HCT116 (cell line): ENCODE data around the gene PXDN. TPM values are rescaled to one million over a fixed set of nuclear protein-coding genes. Genes with fewer than 3 reads are reported as not detected.

Experiments used
- ATAC-seq: fragments of 200-7000 bp; cut with Tn5 transposase; 2 replicates; pipeline ENCODE4 v1.9.1; 2020; ENCODE audit warnings: mild to moderate bottlenecking, moderate library complexity
- BruUV-seq: library from RNA; stranded (reverse); fragments of 400-500 nt; replicated peaks from 2 replicates; lab custom pipeline; 2021; lab: Mats Ljungman, UMichigan
- CTCF ChIA-PET: fragments of 300-600 bp; sonication (Branson Sonifier 250); formaldehyde crosslinking; loops from one replicate; lab custom pipeline; 2021; ENCODE audit warnings: antibody characterized with exemption; lab: Charles Lee
- POLR2A ChIA-PET: fragments of 300-600, 350-600 bp; sonication (Branson Sonifier 250); formaldehyde crosslinking; loops from one replicate; lab custom pipeline; 2021; ENCODE audit warnings: antibody characterized with exemption; lab: Charles Lee
- RAD21 ChIA-PET, 2 experiments: fragments of 300-600 bp; sonication (Branson Sonifier 250); formaldehyde crosslinking; loops; one replicate each; lab custom pipeline; 2023; ENCODE audit warnings: low total read pairs in 2 of 2; ENCODE audit not compliant: uncharacterized antibody in 2 of 2, unreplicated experiment in 2 of 2, low non-redundant PET in 1 of 2; lab: Charles Lee
- DNase-seq: peaks from one replicate; pipeline ENCODE4 v3.0.0-alpha.2; 2010; ENCODE audit warnings: low read depth, low spot score
- H2AFZ ChIP-seq: fragments of 200-600 bp; shearing (Covaris generic), sonication (generic); 2 replicates; pipeline ENCODE4 v1.6.1; 2017; ENCODE audit warnings: low read depth, mixed run types, mixed read lengths, antibody characterized with exemption, low read length; ENCODE audit not compliant: poor library complexity, severe bottlenecking
- H3K27ac ChIP-seq: 2 replicates; pipeline ENCODE4 v1.5.1; 2012; ENCODE audit warnings: low read depth, low read length
- H3K27me3 ChIP-seq: fragments of 200-600 bp; sonication (generic); 2 replicates; pipeline ENCODE4 v1.6.1; 2016; ENCODE audit warnings: mixed run types, low read length, mixed read lengths; ENCODE audit not compliant: insufficient read depth
- H3K36me3 ChIP-seq, 2 experiments: fragments of 200-500 bp in 1 of 2; fragments of 200-600 bp in 1 of 2; sonication (Bioruptor generic) in 1 of 2; sonication (generic) in 1 of 2; 2 replicates each; pipeline versions ENCODE4 v1.5.1 to v1.6.1; 2014 to 2016; ENCODE audit warnings: low read length in 2 of 2, inconsistent platforms in 1 of 2, mixed read lengths in 1 of 2, mixed run types in 1 of 2; ENCODE audit not compliant: insufficient read depth in 2 of 2, control insufficient read depth in 1 of 2
- H3K4me1 ChIP-seq, 2 experiments: fragments of 200-600 bp in 1 of 2; sonication (generic) in 1 of 2; 2 replicates each; pipeline versions ENCODE4 v1.5.1 to v1.6.1; 2012 to 2017; ENCODE audit warnings: low read length in 2 of 2, inconsistent platforms in 1 of 2, mild to moderate bottlenecking in 1 of 2, mixed read lengths in 1 of 2, mixed run types in 1 of 2, moderate library complexity in 1 of 2; ENCODE audit not compliant: insufficient read depth in 2 of 2, control insufficient read depth in 1 of 2
- H3K4me2 ChIP-seq: fragments of 200-600 bp; sonication (generic); 2 replicates; pipeline ENCODE4 v1.6.1; 2017; ENCODE audit warnings: mixed run types, low read length, mixed read lengths
- H3K4me3 ChIP-seq, 2 experiments: fragments of 200-600 bp in 1 of 2; sonication (generic) in 1 of 2; replicated peaks in 1 of 2; 2 replicates each; pipeline ENCODE4 v1.5.1; 2011 to 2016; ENCODE audit warnings: low read length in 2 of 2, control low read depth in 1 of 2, low read depth in 1 of 2, mild to moderate bottlenecking in 1 of 2, mixed read lengths in 1 of 2, mixed run types in 1 of 2
- H3K79me2 ChIP-seq: fragments of 200-600 bp; sonication (generic); 2 replicates; pipeline ENCODE4 v1.6.1; 2017; ENCODE audit warnings: mild to moderate bottlenecking, mixed run types, low read length, moderate library complexity, mixed read lengths; ENCODE audit not compliant: insufficient read depth
- H3K9ac ChIP-seq: fragments of 200-600 bp; sonication (generic); 2 replicates; pipeline ENCODE4 v1.6.1; 2016; ENCODE audit warnings: low read length, mixed read lengths
- H3K9me2 ChIP-seq: fragments of 200-600 bp; sonication (generic), shearing (Covaris generic); 2 replicates; pipeline ENCODE4 v1.6.1; 2017; ENCODE audit warnings: mixed run types, mild to moderate bottlenecking, moderate library complexity; ENCODE audit not compliant: insufficient read depth
- H3K9me3 ChIP-seq, 2 experiments: fragments of 200-500 bp in 1 of 2; fragments of 200-600 bp in 1 of 2; sonication (Bioruptor generic) in 1 of 2; sonication (generic) in 1 of 2; 2 replicates each; pipeline ENCODE4 v1.6.1; 2014 to 2017; ENCODE audit warnings: low read length in 2 of 2, mixed read lengths in 2 of 2, inconsistent platforms in 1 of 2, low read depth in 1 of 2, mild to moderate bottlenecking in 1 of 2, mixed run types in 1 of 2, moderate library complexity in 1 of 2; ENCODE audit not compliant: control insufficient read depth in 1 of 2, insufficient read depth in 1 of 2
- H4K20me1 ChIP-seq: fragments of 200-600 bp; sonication (generic), shearing (Covaris generic); 2 replicates; pipeline ENCODE4 v1.6.1; 2017; ENCODE audit warnings: mixed run types, mild to moderate bottlenecking, moderate library complexity; ENCODE audit not compliant: insufficient read depth
- CBX3 ChIP-seq: IDR thresholded peaks from 2 replicates; pipeline ENCODE4 v1.6.1; 2012; ENCODE audit warnings: low read depth
- EGR1 ChIP-seq: IDR thresholded peaks from 2 replicates; pipeline ENCODE4 v1.6.1; 2012; ENCODE audit warnings: low read depth
- EZH2 ChIP-seq: fragments of 200-600 bp; sonication (generic); IDR thresholded peaks from 2 replicates; pipeline ENCODE4 v1.6.1; 2017; ENCODE audit warnings: antibody characterized with exemption, mixed run types
- EZH2phosphoT487 ChIP-seq: fragments of 200-600 bp; IDR thresholded peaks from 2 replicates; pipeline ENCODE4 v1.6.1; 2018; ENCODE audit warnings: antibody characterized with exemption, borderline replicate concordance
- FOSL1 ChIP-seq: IDR thresholded peaks from 2 replicates; pipeline ENCODE4 v1.6.1; 2012; ENCODE audit warnings: low read depth
- JUND ChIP-seq: IDR thresholded peaks from 2 replicates; pipeline ENCODE4 v1.6.1; 2012
- MAX ChIP-seq: IDR thresholded peaks from 2 replicates; pipeline ENCODE4 v1.6.1; 2012
- POLR2AphosphoS5 ChIP-seq: IDR thresholded peaks from 2 replicates; pipeline ENCODE4 v1.6.1; 2011; ENCODE audit warnings: mild to moderate bottlenecking, low read depth, low read length, moderate library complexity
- RAD21 ChIP-seq: IDR thresholded peaks from 2 replicates; pipeline ENCODE4 v1.6.1; 2012; ENCODE audit warnings: low read depth, mild to moderate bottlenecking
- SP1 ChIP-seq: IDR thresholded peaks from 2 replicates; pipeline ENCODE4 v1.6.1; 2012; ENCODE audit warnings: low read depth
- TCF7L2 ChIP-seq: IDR thresholded peaks from 2 replicates; pipeline ENCODE4 v1.7.0; 2011; ENCODE audit warnings: borderline replicate concordance, inconsistent platforms; ENCODE audit not compliant: insufficient read depth, insufficient read length; ENCODE audit errors: extremely low read depth
- ZFX ChIP-seq: fragments of 450-650 bp; IDR thresholded peaks from 2 replicates; pipeline ENCODE4 v1.6.1; 2017
- ZNF274 ChIP-seq: fragments of 200-500 bp; sonication (Bioruptor generic); IDR thresholded peaks from 2 replicates; pipeline ENCODE4 v1.6.1; 2014; ENCODE audit warnings: mild to moderate bottlenecking, low read depth, low read length, inconsistent platforms
- intact Hi-C: fragments of 100-400 bp; cut with micrococcal nuclease; formaldehyde crosslinking; loops from 2 replicates; pipeline ENCODE4 v1.10.0; 2022
- total RNA-seq: library from RNA; stranded (reverse); gene quantifications from one replicate; pipeline ENCODE4 v1.2.1, GENCODE V29; 2021; ENCODE audit not compliant: unreplicated experiment
- TF ChIP-seq, protein P1 (sequence below): IDR thresholded peaks from 2 replicates; pipeline ENCODE4 v1.6.1; 2011; ENCODE audit warnings: mild to moderate bottlenecking, low read length, moderate library complexity; ENCODE audit not compliant: insufficient replicate concordance; ENCODE audit errors: extremely low read depth
- TF ChIP-seq, protein P2 (sequence below): IDR thresholded peaks from 2 replicates; pipeline ENCODE4 v1.6.1; 2012

PXDN gene
- total RNA-seq, 1 experiment from 2014 or later, result 10.7 TPM

DNA sequence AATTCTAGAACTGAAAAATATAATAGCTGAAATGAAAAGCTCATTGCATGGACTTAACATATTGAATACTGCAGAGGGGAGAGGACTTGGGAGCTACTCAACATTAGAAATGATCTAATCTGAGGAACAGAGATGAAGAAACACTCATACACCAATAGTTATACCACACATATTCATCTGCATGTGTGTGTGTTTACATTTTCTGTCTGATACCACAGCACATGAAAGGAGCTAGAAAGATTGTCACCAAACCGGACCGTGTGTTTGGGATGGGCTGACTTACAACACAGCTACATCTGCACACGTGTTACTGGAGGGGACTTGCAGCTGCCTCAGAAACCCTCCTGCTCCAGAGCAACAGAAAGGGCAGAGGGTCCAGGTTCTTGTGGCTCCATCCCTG is 47.8 kb downstream of the PXDN start:
- no peak for ATAC-seq

More for the DNA sequence above, 47.8 kb downstream of the PXDN start:
- no peak overlapping the region for H3K4me3 ChIP-seq
- TF ChIP-seq, protein P1, sequence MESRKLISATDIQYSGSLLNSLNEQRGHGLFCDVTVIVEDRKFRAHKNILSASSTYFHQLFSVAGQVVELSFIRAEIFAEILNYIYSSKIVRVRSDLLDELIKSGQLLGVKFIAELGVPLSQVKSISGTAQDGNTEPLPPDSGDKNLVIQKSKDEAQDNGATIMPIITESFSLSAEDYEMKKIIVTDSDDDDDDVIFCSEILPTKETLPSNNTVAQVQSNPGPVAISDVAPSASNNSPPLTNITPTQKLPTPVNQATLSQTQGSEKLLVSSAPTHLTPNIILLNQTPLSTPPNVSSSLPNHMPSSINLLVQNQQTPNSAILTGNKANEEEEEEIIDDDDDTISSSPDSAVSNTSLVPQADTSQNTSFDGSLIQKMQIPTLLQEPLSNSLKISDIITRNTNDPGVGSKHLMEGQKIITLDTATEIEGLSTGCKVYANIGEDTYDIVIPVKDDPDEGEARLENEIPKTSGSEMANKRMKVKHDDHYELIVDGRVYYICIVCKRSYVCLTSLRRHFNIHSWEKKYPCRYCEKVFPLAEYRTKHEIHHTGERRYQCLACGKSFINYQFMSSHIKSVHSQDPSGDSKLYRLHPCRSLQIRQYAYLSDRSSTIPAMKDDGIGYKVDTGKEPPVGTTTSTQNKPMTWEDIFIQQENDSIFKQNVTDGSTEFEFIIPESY, result no peak
- no peak for TF ChIP-seq FOSL1
- no peak for TF ChIP-seq RAD21
- no peak for TF ChIP-seq EZH2phosphoT487
- TF ChIP-seq CBX3, result no peak
- TF ChIP-seq EZH2, result no peak
- TF ChIP-seq, protein P2, sequence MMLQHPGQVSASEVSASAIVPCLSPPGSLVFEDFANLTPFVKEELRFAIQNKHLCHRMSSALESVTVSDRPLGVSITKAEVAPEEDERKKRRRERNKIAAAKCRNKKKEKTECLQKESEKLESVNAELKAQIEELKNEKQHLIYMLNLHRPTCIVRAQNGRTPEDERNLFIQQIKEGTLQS, result no peak
- TF ChIP-seq ZNF274, result no peak
- no peak for TF ChIP-seq MAX
- no peak for TF ChIP-seq ZFX
- TF ChIP-seq TCF7L2, result no peak
- no peak for TF ChIP-seq POLR2AphosphoS5
- no peak for TF ChIP-seq JUND
- no peak for TF ChIP-seq SP1
- TF ChIP-seq EGR1, result no peak
- TF ChIP-seq, all 23 proteins: peak for 0
- Histone ChIP-seq H4K20me1 (no peaks in the 10 kb centered on the region), H3K27ac (no peak overlapping the region), H3K4me1 (no peaks in the 10 kb centered on the region; a peak in 1 of 4 replicates), H3K9me2 (no peaks in the 10 kb centered on the region), H3K9ac (no peak overlapping the region), H3K27me3 (0 out of 2 replicates have a peak, but pooled peaks cover 4% of the 10 kb centered on the region), H3K9me3 (no peaks in the 10 kb centered on the region), H3K79me2 (no peaks in the 10 kb centered on the region), H2AFZ (no peak overlapping the region), H3K4me2 (no peak overlapping the region), H3K36me3 (no peaks in the 10 kb centered on the region)
- intact Hi-C loops, result no loop called here
- DNase-seq, result no peak
- ChIA-PET CTCF (no interaction called here), RAD21 (no interaction called here), POLR2A (no interaction called here)
- BruUV-seq, result no TSS peak
